Activated CD8-positive, alpha-beta memory T cell treated with anti-CD3 and anti-CD28 coated beads, Interleukin-2, amount 50 U/mL, for 24 hours (primary cell): ENCODE results near the gene KLK4.

Experiments
- DNase-seq: peaks from one replicate; pipeline ENCODE4 v3.0.0-alpha.2; 2020; ENCODE audit errors: extremely low read depth

KLK4 gene

DNA sequence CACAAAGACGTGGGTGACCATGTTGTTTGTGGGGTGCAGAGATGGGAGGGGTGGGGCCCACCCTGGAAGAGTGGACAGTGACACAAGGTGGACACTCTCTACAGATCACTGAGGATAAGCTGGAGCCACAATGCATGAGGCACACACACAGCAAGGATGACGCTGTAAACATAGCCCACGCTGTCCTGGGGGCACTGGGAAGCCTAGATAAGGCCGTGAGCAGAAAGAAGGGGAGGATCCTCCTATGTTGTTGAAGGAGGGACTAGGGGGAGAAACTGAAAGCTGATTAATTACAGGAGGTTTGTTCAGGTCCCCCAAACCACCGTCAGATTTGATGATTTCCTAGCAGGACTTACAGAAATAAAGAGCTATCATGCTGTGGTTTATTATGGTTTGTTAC lies 32.3 kb downstream of the KLK4 start:
- DNase-seq, result no peak

DNA sequence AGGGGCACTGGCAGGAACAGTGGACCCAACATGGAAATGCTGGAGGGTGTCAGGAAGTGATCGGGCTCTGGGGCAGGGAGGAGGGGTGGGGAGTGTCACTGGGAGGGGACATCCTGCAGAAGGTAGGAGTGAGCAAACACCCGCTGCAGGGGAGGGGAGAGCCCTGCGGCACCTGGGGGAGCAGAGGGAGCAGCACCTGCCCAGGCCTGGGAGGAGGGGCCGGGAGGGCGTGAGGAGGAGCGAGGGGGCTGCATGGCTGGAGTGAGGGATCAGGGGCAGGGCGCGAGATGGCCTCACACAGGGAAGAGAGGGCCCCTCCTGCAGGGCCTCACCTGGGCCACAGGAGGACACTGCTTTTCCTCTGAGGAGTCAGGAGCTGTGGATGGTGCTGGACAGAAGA lies 33.9 kb downstream of the KLK4 start:
- no peak for DNase-seq

DNA sequence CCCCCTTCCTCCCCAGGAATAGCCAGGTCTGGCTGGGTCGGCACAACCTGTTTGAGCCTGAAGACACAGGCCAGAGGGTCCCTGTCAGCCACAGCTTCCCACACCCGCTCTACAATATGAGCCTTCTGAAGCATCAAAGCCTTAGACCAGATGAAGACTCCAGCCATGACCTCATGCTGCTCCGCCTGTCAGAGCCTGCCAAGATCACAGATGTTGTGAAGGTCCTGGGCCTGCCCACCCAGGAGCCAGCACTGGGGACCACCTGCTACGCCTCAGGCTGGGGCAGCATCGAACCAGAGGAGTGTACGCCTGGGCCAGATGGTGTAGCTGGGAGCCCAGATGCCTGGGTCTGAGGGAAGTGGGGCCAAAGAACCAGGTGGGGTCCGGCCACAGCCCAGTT lies 34.7 kb downstream of the KLK4 start:
- DNase-seq, result no peak

DNA sequence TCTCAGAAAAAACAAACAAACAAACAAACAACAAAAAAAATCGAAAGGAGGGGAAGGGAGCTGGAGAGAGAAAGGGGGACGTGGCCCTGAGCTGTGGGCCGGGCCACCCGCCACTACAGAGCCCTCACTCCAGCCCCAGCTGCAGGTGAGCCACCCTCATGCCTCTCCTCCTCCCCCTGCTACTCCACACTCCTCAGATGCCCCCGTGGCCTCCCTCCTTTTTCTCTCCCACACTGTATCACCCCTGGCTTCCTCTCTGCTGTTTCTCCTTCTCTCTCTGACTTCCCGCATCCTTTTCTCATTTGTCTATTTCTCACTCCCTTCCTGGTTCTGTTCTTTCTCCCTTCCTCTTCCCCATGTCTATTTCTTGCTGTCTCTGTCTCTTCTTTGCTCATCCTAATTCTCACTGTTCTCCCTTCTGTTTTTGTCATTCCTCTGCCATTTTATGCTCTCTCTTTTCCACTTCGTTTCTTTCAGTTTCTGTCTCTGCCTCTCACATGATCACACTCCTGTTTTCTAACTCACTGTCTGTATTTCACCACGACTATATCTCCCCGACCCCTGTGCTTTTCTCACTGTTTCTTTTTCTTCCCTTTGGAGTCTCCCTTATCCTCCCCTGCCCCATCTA lies 35.3 kb downstream of the KLK4 start:
- DNase-seq, result no peak

DNA sequence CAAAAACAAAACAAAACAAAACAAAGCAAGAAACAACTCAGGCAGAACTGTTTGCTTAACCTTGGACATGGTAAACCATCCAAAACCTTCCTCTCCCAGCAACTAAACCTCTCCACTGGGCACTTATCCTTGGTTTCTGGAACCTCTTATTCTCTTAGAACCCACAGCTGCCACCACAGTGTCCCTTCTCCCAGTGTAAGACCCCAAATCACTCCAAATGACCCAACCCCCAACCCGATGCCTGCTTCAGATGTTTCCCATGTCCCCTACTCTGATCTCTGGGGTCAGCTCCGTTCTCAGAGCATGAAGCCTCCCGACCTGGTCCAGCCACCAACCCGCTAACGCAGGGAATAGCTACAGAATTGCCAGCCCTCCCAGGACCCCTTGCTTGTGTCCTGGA lies 37.0 kb downstream of the KLK4 start:
- no peak for DNase-seq

DNA sequence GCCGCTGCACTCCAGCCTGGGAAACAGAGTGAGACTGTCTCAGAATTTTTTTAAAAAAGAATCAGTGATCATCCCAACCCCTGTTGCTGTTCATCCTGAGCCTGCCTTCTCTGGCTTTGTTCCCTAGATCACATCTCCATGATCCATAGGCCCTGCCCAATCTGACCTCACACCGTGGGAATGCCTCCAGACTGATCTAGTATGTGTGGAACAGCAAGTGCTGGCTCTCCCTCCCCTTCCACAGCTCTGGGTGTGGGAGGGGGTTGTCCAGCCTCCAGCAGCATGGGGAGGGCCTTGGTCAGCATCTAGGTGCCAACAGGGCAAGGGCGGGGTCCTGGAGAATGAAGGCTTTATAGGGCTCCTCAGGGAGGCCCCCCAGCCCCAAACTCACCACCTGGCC lies 38.1 kb downstream of the KLK4 start, which contains the start of gene KLK2:
KLK2 (plus strand) TSS at position 384 of the 400 bp plus-strand sequence. CDS start 35 bp downstream, outside the sequence.
- no peak for DNase-seq

DNA sequence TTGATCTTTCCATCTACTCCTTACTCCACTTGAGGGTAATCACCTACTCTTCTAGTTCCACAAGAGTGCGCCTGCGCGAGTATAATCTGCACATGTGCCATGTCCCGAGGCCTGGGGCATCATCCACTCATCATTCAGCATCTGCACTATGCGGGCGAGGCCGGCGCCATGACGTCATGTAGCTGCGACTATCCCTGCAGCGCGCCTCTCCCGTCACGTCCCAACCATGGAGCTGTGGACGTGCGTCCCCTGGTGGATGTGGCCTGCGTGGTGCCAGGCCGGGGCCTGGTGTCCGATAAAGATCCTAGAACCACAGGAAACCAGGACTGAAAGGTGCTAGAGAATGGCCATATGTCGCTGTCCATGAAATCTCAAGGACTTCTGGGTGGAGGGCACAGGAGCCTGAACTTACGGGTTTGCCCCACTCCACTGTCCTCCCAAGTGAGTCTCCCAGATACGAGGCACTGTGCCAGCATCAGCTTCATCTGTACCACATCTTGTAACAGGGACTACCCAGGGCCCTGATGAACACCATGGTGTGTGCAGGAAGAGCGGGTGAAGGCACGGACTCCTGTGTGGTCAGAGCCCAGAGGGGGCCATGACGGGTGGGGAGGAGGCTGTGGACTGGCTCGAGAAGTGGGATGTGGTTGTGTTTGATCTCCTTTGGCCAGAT lies 40.6 kb downstream of the KLK4 start:
- peak; percentile 6 for DNase-seq

DNA sequence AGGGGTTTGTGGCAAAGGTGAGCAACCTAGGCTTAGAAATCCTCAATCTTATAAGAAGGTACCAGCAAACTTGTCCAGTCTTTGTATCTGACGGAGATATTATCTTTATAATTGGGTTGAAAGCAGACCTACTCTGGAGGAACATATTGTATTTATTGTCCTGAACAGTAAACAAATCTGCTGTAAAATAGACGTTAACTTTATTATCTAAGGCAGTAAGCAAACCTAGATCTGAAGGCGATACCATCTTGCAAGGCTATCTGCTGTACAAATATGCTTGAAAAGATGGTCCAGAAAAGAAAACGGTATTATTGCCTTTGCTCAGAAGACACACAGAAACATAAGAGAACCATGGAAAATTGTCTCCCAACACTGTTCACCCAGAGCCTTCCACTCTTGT lies 41.7 kb downstream of the KLK4 start:
- DNase-seq, result no peak

DNA sequence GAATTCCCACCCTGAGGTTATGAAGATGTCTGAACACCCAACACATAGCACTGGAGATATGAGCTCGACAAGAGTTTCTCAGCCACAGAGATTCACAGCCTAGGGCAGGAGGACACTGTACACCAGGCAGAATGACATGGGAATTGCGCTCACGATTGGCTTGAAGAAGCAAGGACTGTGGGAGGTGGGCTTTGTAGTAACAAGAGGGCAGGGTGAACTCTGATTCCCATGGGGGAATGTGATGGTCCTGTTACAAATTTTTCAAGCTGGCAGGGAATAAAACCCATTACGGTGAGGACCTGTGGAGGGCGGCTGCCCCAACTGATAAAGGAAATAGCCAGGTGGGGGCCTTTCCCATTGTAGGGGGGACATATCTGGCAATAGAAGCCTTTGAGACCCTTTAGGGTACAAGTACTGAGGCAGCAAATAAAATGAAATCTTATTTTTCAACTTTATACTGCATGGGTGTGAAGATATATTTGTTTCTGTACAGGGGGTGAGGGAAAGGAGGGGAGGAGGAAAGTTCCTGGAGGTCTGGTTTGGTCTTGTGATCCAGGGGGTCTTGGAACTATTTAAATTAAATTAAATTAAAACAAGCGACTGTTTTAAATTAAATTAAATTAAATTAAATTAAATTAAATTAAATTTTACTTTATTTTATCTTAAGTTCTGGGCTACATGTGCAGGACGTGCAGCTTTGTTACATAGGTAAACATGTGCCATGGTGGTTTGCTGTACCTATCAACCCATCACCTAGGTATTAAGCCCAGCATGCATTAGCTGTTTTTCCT lies 49.5 kb downstream of the KLK4 start:
- DNase-seq, result no peak

DNA sequence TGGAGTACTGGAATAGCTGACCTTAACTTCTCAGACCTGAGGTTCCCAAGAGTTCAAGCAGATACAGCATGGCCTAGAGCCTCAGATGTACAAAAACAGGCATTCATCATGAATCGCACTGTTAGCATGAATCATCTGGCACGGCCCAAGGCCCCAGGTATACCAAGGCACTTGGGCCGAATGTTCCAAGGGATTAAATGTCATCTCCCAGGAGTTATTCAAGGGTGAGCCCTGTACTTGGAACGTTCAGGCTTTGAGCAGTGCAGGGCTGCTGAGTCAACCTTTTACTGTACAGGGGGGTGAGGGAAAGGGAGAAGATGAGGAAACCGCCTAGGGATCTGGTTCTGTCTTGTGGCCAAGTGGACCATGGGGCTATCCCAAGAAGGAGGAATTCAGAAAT lies 50.2 kb downstream of the KLK4 start:
- DNase-seq, result no peak

DNA sequence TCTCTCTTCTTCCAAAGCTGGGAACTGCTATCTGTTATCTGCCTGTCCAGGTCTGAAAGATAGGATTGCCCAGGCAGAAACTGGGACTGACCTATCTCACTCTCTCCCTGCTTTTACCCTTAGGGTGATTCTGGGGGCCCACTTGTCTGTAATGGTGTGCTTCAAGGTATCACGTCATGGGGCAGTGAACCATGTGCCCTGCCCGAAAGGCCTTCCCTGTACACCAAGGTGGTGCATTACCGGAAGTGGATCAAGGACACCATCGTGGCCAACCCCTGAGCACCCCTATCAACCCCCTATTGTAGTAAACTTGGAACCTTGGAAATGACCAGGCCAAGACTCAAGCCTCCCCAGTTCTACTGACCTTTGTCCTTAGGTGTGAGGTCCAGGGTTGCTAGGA lies 51.3 kb downstream of the KLK4 start:
- no peak for DNase-seq

DNA sequence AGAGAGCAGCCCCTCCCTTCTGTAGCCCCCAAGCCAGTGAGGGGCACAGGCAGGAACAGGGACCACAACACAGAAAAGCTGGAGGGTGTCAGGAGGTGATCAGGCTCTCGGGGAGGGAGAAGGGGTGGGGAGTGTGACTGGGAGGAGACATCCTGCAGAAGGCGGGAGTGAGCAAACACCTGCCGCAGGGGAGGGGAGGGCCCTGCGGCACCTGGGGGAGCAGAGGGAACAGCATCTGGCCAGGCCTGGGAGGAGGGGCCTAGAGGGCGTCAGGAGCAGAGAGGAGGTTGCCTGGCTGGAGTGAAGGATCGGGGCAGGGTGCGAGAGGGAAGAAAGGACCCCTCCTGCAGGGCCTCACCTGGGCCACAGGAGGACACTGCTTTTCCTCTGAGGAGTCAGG lies 52.3 kb downstream of the KLK4 start:
- DNase-seq, result no peak

DNA sequence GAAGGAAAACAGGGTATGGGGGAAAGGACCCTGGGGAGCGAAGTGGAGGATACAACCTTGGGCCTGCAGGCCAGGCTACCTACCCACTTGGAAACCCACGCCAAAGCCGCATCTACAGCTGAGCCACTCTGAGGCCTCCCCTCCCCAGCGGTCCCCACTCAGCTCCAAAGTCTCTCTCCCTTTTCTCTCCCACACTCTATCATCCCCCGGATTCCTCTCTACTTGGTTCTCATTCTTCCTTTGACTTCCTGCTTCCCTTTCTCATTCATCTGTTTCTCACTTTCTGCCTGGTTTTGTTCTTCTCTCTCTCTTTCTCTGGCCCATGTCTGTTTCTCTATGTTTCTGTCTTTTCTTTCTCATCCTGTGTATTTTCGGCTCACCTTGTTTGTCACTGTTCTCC lies 53.8 kb downstream of the KLK4 start:
- no peak for DNase-seq
